Smooth muscle cell (in vitro differentiated cells): ENCODE data around the gene CEP63. TPM values are rescaled to one million over a fixed set of nuclear protein-coding genes. Genes with fewer than 3 reads are reported as not detected.

ENCODE experiments used
- DNase-seq: peaks from one replicate; lab custom pipeline; 2025; ENCODE audit not compliant: unreplicated experiment; lab: John Stamatoyannopoulos, UW
- H2AFZ ChIP-seq: fragments of 200-600 bp; sonication (generic); 2 replicates; pipeline ENCODE4 v1.6.0; 2016; ENCODE audit warnings: antibody characterized with exemption, low read depth, mild to moderate bottlenecking
- H3F3A ChIP-seq: fragments of 200-600 bp; sonication (generic); 2 replicates; pipeline ENCODE4 v1.6.0; 2017; ENCODE audit warnings: antibody characterized with exemption, low read depth
- H3K27ac ChIP-seq: fragments of 200-600 bp; sonication (generic); 2 replicates; pipeline ENCODE4 v1.5.1; 2016; ENCODE audit warnings: low read depth, mild to moderate bottlenecking
- H3K27me3 ChIP-seq: fragments of 200-600 bp; sonication (generic); 2 replicates; pipeline ENCODE4 v1.6.1; 2016; ENCODE audit warnings: low read depth, mild to moderate bottlenecking
- H3K36me3 ChIP-seq: fragments of 200-600 bp; sonication (generic); 2 replicates; pipeline ENCODE4 v1.5.1; 2016; ENCODE audit warnings: low read depth
- H3K4me1 ChIP-seq: fragments of 200-600 bp; sonication (generic); 2 replicates; pipeline ENCODE4 v1.5.1; 2016; ENCODE audit warnings: low read depth
- H3K4me2 ChIP-seq: fragments of 200-600 bp; sonication (generic); 2 replicates; pipeline ENCODE4 v1.6.0; 2016; ENCODE audit warnings: mild to moderate bottlenecking
- H3K4me3 ChIP-seq: fragments of 200-600 bp; sonication (generic); 2 replicates; pipeline ENCODE4 v1.5.1; 2016; ENCODE audit warnings: mild to moderate bottlenecking
- H3K79me2 ChIP-seq: fragments of 200-600 bp; sonication (generic); 2 replicates; pipeline ENCODE4 v1.6.0; 2016; ENCODE audit warnings: low read depth, mild to moderate bottlenecking
- H3K9ac ChIP-seq: fragments of 200-600 bp; sonication (generic); 2 replicates; pipeline ENCODE4 v1.6.0; 2016; ENCODE audit warnings: low read depth
- H3K9me3 ChIP-seq: fragments of 200-600 bp; sonication (generic); replicated peaks from 2 replicates; pipeline ENCODE4 v1.5.1; 2016; ENCODE audit warnings: low read depth
- H4K20me1 ChIP-seq: fragments of 200-600 bp; sonication (generic); 2 replicates; pipeline ENCODE4 v1.6.0; 2016; ENCODE audit warnings: low read depth
- CTCF ChIP-seq: fragments of 200-600 bp; sonication (generic); IDR thresholded peaks from 2 replicates; pipeline ENCODE4 v1.5.1; 2017; ENCODE audit warnings: borderline replicate concordance, mild to moderate bottlenecking, antibody characterized with exemption; ENCODE audit not compliant: insufficient read depth, poor library complexity, severe bottlenecking
- WGBS: methylation state at CpG from one replicate; pipeline ENCODE4 v1.1.7; 2016; ENCODE audit warnings: low lambda C conversion rate; 5-methylcytosine and 5-hydroxymethylcytosine counted together
- polyA plus RNA-seq: library from polyadenylated mRNA; unstranded; fragments of >200 nt; fragmentation: Nextera tagmentation; extraction: Ambion mirVana; gene quantifications from 2 replicates; pipeline ENCODE4 v1.2.1, GENCODE V29; 2016
- total RNA-seq: library from RNA; depleted of rRNA; stranded (reverse); fragments of >200 nt; gene quantifications from 2 replicates; pipeline ENCODE4 v1.2.3, GENCODE V29; 2014

Gene CEP63
- total and polyA plus RNA-seq, 2 experiments from 2014 or later, result 16.9 to 24.5 TPM

- TF ChIP-seq CTCF, result peak; percentile 11
- H3K9ac ChIP-seq, result no peak overlapping the region
- H3K9me3 ChIP-seq, result no peaks in the 10 kb centered on the region
- H3K27ac ChIP-seq, result no peak overlapping the region
- H3K27me3 ChIP-seq, result no peaks in the 10 kb centered on the region
- DNase-seq, result no peak
- 79% methylated on average over 4 of the region's 4 CpGs for WGBS
- H3K79me2 ChIP-seq, result peaks cover 37% of the 10 kb centered on the region
- H2AFZ ChIP-seq, result no peak overlapping the region
- H3F3A ChIP-seq, result no peaks in the 10 kb centered on the region
- H3K4me3 ChIP-seq, result no peak overlapping the region
- H4K20me1 ChIP-seq, result peaks cover 24% of the 10 kb centered on the region
- peaks cover 7% of the 10 kb centered on the region for H3K36me3 ChIP-seq
- H3K4me1 ChIP-seq, result no peaks in the 10 kb centered on the region
- H3K4me2 ChIP-seq, result no peak overlapping the region
Measured at GRCh38 chr3:134527037-134527436, 41.2 kb downstream of the CEP63 start.

DNA sequence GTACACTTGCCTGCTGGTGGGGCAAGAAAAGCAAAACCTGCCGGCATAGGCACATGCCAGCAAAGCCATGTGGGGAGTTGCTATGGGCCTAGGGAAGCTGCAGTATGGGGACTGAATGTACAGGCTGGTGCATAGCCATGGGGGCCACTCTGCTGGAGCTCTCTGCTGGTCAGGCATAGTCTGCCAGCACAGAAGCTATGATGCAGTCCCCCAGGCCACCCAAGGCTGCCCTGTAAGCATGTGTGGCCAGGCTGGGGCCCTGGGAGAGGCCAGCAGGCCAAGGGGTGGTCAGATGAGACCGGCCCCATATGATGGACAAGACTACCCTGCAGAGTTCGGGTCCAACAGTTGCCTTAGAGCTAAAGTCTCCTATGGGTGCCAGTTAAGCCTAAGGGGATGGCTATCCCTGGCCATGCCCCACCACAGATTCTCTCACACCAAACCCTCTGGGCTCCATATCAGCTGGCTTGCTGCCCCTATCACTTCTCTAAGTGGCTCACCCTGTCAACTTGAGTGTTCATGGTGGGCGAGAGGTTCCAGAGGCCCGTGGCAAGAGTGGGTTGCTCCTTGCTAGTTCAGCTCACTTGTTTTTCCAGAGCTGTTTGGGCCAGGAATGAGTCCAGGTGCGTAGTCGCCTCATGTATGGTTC lies 41.8 kb downstream of the CEP63 start:
- H3F3A ChIP-seq, result no peaks in the 10 kb centered on the region
- no peak overlapping the region for H3K4me3 ChIP-seq
- TF ChIP-seq CTCF, result no peak
- no peak for DNase-seq
- no peak overlapping the region for H2AFZ ChIP-seq
- no peaks in the 10 kb centered on the region for H3K9me3 ChIP-seq
- WGBS, result 95% methylated on average over 7 of the region's 7 CpGs
- no peaks in the 10 kb centered on the region for H3K4me1 ChIP-seq
- H3K36me3 ChIP-seq, result peaks cover 7% of the 10 kb centered on the region
- no peaks in the 10 kb centered on the region for H3K27me3 ChIP-seq
- H3K27ac ChIP-seq, result no peak overlapping the region
- H3K9ac ChIP-seq, result no peak overlapping the region
- peaks cover 24% of the 10 kb centered on the region for H4K20me1 ChIP-seq
- H3K4me2 ChIP-seq, result no peak overlapping the region
- H3K79me2 ChIP-seq, result peaks cover 31% of the 10 kb centered on the region

GRCh38 chr3:134533493-134533892 lies 47.6 kb downstream of the CEP63 start:
- Histone ChIP-seq H3K9ac (no peak overlapping the region), H3K4me3 (no peak overlapping the region), H3K4me2 (no peak overlapping the region), H3K4me1 (no peaks in the 10 kb centered on the region), H3K9me3 (no peaks in the 10 kb centered on the region), H3K27me3 (no peaks in the 10 kb centered on the region), H3K36me3 (peaks cover 4% of the 10 kb centered on the region), H4K20me1 (peaks cover 8% of the 10 kb centered on the region), H3K79me2 (peaks cover 3% of the 10 kb centered on the region), H3K27ac (no peak overlapping the region), H3F3A (no peaks in the 10 kb centered on the region), H2AFZ (no peak overlapping the region)
- 65% methylated on average over 1 of the region's 1 CpG for WGBS
- TF ChIP-seq CTCF, result no peak
- DNase-seq, result no peak
